GM19397 (cell line): Measurements from ENCODE around the gene PYGO2.
"Not testable (repeated sequence)": the region's sequence is repeated elsewhere in the genome, so short reads cannot be mapped to it uniquely, and the experiment has no call there.

Source experiments
- ATAC-seq: cut with Tn5 transposase; IDR thresholded peaks from one replicate; pipeline ENCODE4 v1.9.1; 2021; ENCODE audit warnings: mild to moderate bottlenecking, moderate library complexity; ENCODE audit not compliant: unreplicated experiment

PYGO2 gene

DNA sequence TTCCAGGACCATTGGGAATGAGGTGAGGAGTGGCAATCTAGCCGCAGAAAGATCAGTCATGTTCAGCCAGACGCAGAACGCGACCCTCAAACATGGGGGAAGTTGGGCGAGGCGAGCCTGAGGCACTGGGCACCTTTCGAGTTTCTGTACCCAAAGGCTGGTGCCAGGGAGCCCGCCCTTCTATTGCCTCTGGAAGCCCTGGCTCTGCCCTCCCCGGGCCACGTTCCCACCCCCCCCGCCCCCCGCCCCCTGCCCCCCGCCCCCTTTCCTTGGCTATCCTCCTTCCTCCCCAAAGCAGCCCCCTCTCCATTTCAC lies 38.8 kb upstream of the PYGO2 start:
- ATAC-seq, result no peak

DNA sequence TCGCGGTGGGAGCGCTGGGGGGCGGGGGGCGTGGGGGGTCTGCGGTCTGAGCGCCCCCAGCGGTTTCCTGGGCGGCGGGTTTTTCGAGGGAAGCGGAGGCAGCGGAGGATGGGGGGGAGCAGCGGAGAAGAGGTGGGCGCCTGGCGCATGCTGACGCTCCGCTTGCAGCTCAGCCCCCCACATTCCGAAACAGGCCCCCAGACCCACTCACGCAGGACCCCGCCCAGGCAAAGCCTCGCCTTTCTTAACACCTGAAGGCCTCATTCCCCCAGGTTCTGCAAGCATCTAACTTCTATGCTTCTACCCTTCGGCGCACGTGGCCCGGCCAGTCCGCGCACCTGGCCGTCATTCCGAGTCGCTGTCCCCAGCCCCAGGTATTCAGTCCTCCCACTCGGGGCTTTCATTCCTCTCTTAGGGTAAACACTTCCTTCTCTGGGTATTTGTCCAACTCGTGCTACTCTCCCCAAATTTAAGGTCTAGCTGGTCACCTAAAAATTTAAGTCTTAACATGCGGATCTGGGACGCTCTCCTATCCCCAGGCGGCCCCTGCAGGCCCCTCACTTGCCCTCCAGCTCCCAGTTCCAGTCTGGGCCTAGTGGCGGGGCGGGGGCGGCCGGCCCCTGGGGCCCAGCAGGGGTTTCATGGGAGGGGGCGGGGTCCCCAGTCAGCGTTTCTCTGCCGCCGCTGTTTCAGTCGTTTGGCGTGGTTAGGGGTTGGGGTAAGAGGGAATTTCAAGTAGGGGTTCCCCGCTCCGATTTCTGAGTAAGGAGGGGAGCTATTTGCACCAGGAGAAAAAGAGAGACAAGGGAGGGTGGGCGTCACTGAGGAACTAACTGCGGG lies 38.2 kb upstream of the PYGO2 start:
- ATAC-seq, result no peak

DNA sequence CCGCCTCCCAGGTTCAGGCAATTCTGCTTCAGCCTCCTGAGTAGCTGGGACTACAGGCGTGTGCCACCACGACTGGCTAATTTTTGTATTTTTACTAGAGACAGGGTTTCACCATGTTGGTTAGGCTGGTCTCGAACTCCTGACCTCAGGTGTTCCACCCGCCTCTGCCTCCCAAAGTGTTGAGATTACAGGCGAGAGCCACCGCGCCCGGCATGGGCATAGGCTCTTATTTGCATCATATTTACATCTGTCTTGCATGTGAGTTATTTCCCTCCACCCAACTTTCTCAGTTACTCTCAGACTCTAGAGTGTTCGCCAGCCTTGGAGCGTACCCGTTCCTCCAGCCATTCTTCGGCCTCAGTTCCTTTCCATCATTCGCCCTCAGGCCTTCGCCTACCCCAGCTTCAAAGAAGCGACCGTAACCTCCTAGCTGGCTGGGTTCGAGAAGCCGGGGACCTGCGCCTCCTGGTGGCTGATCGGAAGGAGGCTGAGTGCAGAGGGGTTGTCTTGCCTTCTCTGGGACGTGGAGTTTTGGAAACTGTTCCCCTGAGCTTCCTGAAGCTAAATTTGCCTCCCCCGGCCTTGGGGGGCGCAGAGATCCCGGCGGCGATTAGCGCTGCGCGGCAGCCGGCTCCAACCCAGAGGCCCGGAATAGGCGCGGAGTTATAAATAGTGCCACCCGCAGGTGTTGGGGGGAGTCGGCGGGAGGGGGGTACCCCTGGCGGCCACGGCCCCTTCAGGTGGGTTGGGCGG lies 37.4 kb upstream of the PYGO2 start:
- no peak for ATAC-seq

DNA sequence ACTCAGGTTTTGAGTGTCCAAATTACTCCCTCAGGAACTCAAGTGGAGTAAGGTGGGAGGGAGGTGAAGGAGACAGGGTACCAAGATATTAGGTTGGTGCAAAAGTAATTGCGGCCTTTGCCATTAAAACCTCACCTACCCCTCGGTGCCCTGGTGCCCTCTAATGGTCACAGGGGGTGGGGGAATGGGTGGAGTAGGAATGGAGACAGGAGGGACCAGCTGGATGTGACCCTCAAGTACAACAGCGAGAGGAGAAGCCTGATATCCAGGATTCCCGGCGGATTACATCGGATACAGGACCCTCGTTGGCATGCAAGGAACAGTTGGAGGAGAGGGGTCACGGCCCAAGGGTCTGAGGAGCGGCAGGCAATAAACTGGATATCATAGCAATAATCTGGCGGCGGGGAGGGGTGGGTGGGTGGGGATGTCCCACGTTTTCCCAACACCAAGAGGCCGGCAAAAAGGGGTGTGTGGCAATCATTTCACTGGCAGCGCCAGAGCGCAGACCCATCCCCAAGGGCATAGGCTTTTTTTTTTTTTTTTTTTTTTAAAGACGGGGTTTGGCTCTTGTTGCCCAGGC lies 36.7 kb upstream of the PYGO2 start:
- ATAC-seq, result no peak

DNA sequence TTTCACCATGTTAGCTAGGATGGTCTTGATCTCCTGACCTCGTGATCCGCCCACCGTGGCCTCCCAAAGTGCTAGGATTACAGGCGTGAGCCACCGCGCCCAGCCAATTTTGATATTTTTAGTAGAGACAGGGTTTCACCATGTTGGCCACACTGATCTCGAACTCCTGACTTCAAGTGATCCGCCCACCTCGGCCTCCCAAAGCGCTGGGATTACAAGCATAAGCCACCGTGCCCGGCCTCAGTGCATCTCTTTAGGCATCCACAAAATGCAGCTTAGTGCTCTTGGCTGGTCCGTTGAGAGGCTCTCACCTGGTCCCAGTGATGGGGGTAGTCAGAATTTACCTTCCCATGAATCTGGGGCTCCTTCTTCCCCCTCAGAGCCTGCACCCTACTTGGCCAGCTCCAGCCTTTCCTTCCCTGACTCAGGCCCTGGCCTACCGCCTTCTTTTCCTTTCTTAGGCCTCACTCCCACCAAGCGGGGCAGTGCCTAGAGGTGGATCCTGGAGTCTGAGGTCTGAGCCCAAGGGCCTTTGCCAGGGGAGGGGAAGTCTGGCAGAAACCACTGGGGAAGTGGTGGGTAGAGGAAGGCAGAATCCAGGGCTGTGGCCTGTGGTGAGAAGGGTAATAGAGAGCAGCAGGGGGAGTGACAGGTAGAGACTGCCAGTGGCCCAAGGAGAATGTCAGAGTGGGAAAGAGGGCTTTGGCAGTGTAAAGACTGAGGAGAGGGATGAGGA lies 35.6 kb upstream of the PYGO2 start:
- ATAC-seq, result no peak

DNA sequence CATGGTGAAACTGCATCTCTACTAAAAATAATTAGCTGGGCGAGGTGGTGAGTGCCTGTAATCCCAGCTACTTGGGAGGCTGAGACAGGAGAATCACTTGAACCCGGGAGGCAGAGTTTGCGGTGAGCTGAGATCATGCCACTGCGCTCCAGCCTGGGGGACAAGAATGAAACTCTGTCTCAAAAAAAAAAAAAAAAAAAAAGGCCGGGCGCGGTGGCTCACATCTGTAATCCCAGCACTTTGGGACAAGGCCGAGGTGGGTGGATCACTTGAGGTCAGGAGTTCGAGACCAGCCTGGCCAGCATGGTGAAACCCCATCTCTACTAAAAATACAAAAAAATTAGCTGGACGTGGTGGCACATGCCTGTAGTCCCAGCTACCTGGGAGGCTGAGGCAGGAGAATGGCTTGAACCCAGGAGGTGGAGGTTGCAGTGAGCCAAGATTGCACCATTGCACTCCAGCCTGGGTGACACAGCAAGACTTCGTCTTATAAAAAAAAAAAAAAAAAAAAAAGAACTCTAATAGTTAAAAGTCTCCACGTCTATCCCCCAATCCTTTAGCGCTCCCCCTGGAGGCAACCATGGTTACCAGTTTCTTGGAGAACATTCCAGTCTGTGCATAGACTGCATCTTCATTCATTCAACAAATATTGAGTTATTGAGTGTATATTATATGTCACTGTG lies 33.9 kb upstream of the PYGO2 start:
- ATAC-seq, result not testable (repeated sequence)

DNA sequence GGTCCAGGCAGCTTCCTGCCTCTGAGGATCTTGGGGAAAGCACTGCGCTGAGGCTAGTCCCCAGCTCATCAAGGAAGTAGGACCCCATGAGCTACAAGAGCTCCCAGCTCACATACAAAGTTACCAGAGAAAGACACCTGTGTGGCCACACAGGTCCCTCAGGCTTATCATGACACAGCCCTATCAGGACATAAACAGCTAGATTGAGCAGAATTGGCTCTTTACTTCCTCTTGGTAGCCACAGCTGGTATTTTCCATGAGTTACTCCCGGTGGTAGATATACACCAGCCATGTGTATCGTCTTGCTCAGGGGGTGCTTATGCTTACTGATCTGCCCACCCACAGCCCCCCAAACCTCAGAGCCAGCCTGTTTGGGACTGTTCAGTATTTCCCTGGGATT lies 33.0 kb upstream of the PYGO2 start:
- ATAC-seq, result no peak

DNA sequence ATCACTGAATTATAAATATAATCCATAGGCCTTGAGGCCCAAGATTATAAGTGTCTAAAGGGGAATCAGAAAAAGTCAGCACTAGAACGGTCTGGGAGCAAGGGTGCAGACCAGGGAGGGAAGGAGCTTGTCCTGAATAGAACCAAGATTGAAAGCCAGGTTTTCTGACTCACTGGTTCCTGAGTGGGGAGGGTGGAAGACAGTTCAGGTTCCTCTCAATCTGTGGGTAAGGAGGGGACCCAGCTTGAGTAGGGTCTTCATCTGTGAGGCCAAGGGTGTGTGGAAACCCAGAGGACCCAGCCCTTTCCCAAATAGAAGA lies 32.6 kb upstream of the PYGO2 start:
- ATAC-seq, result no peak

DNA sequence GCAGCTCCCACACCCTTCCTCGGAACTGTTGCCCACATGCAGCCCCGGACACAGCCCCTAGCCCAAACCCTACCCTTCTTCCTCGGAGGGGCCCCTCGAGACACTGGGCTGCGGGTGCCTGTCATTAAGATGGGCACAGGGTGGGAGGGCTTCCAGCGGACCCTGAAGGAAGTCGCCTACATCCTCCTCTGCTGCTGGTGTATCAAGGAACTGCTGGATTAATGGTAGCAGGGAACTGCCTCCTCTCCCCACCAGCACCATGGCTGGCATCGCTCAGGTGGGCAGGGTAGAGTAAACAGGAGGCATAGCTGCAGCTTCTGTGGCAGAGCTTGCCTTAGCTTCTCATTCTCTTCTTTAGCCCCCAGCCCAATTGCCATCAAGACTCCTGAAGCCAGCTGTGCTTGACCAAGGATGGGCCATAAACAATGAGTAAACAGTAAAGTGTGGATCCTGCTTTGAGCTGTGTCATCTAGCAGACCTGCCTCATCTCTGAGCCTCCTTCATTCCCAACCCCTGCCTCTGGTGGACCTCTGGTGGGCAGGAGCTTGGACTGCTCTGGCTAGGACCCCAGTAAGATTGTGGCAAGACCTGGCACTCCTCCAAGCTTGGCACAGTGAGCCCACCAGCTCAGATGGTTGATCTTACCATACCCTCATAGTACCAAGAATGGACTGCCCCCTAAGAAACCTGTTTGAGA lies 32.1 kb upstream of the PYGO2 start, which contains the start of gene LENEP:
LENEP (plus strand) TSS at position 15 of the 697 bp plus-strand sequence; CDS start at position 37, 22 bp downstream.
- no peak for ATAC-seq

DNA sequence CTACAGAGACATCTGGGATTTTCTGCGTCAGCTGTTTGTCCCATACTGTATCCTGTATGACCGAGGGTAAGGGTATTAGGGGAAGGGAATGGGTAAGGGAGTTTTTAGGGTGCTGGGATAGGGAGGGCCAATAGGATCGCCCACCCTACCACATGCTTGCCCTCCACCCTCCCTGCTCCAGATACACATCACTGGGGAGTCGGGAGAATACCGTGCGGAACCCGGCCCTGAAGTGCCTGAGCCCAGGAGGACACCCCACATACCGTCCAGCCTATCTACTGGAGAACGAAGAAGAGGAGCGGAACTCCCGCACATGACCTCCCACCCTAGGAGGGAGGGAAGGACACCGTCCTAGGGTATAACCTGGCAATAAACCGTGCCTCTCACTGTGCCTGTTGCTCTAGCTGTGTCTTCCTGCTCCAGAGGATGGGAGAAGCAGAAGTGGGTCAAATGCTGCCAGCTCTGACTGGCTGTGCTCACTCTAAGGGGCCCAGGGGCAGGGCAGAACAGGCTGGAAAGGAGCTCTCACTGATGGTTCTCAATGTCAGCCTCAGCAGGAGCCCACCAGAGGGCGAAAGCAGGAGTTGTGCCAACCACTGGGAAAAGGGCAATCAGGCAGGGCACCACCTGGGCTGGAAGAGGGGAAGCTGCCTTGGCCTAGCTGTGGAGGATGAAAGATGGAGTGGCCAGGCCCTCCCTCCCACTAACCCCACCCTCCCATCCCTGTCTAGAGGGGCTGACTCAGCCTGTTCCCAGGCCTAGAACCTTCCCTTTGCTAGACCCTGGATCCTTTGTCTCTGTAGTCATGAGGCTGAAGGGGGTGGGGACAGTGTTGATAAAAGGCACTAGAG lies 31.4 kb upstream of the PYGO2 start:
- ATAC-seq, result no peak

DNA sequence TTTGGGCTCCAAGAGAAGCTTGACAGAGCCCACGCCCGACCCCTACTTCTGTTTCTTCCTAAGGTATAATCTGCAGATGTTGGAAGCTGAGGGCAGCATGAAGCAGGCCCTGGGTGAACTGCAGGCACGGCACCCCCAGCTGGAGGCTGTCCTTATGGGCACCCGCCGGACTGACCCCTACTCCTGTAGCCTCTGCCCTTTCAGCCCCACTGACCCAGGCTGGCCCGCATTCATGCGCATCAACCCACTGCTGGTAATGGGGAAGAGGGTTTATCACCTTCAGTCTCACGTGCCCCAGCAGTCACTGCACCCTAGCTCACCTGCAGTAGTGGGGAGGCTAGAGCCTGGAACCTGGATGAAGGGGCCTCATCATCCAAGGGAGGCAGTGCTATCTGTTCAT lies 28.7 kb upstream of the PYGO2 start:
- no peak for ATAC-seq

DNA sequence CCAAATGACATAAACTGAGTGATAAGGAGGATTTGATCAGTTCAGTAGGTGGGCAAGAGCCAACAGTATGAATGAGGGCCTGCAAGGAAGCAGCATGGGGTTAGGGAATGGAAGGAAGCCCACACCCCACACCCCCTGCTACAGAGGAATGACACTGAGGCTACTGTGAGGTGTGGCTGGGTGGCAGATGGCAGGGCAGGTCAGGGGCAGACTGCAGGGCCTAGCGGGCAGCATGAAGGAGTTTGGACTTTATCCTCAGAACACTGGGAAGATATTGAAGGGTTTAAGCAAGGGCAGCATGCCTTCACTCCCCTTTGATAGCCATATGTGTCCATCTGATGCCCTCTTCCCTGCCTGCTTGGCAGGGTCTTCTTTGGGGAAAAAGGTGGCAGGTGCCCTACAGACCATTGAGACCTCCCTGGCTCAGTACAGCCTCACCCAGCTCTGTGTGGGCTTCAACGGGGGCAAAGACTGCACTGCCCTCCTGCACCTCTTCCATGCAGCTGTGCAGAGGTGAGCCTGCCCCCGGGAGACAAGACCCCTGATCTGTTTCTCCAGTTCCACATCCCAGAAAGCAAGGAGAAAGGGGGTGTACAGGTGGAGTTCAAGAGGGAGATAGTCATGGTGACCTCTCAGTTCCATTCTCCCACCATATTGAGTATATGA lies 27.7 kb upstream of the PYGO2 start:
- ATAC-seq, result no peak

DNA sequence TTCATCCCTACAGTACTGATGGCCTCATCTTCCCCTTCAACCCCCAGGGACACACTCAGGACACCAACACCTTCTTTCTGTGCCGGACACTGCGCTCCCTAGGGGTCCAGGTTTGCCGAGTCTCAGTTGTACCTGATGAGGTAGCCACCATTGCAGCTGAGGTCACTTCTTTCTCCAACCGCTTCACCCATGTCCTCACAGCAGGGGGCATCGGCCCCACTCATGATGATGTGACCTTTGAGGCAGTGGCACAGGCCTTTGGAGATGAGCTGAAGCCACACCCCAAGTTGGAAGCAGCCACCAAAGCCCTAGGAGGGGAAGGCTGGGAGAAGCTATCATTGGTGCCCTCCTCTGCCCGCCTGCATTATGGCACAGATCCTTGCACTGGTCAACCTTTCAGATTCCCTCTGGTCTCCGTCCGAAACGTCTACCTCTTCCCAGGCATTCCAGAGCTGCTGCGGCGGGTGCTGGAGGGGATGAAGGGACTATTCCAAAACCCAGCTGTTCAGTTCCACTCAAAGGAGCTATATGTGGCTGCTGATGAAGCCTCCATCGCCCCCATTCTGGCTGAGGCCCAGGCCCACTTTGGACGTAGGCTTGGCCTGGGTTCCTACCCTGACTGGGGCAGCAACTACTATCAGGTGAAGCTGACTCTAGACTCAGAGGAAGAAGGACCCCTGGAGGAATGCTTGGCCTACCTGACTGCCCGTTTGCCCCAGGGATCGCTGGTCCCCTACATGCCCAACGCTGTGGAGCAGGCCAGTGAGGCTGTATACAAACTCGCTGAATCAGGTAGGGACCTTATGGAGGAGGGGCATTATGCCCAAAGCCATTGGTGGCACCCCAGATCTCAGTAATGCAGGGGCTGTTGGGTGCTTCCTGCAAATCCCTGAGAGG lies 26.7 kb upstream of the PYGO2 start:
- no peak for ATAC-seq

DNA sequence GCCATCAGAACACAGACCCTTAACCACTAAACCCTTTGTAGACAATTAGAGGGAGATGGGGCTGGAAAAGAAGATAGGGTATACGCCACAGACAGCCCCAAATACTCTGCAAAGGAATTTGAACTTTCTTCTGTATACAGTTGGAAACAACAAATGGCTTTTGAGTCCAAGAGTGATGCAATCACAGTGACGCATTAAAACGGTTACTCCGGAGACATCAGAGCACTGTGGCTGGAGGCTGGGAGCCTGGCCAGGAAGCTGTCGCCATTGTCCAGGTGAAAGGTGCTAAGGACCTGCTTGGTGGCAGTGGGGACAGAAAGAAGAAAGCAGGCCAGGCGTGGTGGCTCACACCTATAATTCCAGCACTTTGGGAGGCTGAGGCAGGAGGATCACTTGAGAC lies 25.7 kb upstream of the PYGO2 start:
- no peak for ATAC-seq

DNA sequence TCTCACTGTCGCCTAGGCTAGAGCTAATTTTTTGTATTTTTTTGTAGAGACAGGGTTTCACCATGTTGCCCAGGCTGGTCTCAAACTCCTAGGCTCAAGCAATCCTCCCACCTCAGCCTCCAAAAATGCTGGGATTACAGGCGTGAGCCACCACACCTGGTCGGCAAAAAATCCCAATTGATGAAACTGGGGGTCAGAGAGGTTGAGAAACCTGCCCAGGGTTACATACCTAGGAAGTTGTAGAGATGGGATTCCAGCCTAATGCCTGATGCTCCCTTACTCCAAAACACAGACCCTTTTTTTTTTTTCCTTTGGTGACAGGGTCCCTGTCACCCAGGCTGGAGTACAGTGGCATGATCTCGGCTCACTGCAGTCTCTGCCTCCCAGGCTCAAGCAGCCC lies 25.2 kb upstream of the PYGO2 start:
- ATAC-seq, result not testable (repeated sequence)

DNA sequence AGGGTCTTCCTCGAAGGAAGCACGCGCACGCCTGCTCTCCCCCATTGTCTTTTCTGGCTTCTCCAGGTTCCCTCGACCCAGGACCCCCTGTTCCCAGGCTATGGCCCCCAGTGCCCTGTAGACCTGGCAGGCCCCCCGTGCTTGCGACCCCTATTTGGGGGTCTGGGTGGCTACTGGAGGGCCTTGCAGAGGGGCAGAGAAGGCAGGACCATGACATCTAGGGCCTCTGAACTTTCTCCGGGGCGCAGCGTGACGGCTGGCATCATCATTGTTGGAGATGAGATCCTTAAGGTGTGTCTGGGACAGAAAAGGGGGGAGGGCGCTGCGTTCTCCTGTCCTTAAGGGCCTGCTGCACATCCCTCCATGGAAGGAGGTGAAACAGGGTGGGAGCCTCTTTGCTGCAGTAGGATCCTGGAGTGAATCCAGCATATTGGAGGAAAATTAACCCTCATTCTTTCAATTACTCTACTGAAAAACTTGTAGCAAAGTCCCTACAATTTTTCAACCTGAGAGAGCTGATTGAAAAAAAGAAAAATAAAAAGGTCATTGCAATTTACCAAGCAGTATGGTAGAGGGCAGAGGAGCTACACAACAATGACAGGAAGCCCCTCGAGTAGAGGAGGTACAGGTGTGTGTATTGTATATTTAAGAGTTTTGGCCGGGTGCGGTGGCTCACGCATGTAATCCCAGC lies 22.3 kb upstream of the PYGO2 start:
- ATAC-seq, result no peak

DNA sequence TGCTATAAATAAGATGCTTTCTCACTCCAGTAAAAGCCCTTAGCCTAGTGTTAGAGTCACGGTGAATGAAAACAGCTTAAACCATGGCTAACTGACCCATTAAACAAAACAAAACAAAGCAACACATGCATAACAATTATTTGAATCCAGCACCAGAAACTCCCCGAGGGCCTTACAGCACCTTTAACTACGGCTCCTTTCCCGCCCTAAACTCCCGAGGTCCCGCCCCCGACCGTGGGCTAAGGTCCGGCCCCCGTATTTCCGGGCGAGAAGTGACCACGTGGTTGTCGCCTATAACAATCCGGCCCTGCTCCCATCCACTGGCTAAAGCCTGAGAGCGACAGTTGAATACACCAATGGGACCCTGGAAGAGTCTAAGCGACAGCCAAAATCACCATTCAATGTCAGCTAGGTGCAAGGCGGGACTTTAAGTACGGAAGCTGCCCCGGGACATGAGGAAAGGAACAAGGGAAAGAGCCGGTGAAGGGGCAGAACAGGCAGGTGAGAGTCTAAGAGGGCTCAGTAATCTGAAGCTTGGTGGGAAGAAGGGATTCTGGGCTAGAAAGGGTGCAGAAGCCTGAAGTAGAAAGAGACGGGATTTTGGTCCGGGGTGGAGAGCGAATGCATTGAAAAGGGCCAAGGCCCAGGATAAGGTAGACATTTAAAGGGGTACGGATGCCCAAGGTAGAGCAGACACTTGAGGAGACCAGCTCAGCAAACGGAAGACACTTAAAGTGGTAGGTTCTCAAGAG lies 21.5 kb upstream of the PYGO2 start, which contains the start of gene FLAD1:
FLAD1 (plus strand) TSS at position 448 of the 752 bp plus-strand sequence. CDS start 351 bp downstream, outside the sequence.
- ATAC-seq, result peak; percentile 97
